ENCODE data around the gene AKNA. TPM values are rescaled to one million over a fixed set of nuclear protein-coding genes. Genes with fewer than 3 reads are reported as not detected.

The AKNA gene
- total RNA-seq, 1 experiment from 2014 or later, result 10.1 TPM

DNA sequence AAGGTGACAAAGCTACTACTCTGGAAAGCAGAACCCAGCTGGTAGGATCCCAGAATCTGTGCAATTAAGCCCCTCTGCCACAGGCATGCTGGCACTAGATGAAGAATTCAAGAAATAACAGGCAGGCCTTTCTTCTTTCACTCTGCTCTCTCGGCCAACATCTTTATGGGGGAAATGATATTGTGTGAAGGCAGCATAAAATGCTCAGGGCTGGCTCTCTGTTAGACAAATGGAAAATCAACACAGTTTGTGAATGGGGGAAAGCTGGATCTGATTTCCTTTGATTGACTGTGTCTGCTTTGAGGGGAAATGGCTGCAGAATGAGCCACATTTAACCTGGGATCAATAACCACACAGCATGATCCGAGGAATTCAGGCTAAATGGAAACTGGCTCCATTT, 29.1 kb upstream of the AKNA start:
- no TSS peak for BruUV-seq (replicated peaks)
- Histone ChIP-seq H3K4me3 (ENCODE audit: low read depth in 2 of 2, low read length in 2 of 2) (no peak overlapping the region), H3K4me1 (ENCODE audit: control insufficient read depth, insufficient read depth, low read length) (no peaks in the 10 kb centered on the region), H3K27me3 (ENCODE audit: control insufficient read depth, insufficient read depth, low read length) (no peaks in the 10 kb centered on the region), H3K36me3 (ENCODE audit: control insufficient read depth, insufficient read depth, low read length) (no peaks in the 10 kb centered on the region), H3K27ac (ENCODE audit: low read length) (no peak overlapping the region), H3K9me3 (ENCODE audit: control insufficient read depth, insufficient read depth, low read depth, low read length) (no peaks in the 10 kb centered on the region)
- POLR2A ChIA-PET, result no interaction called here
- CTCF ChIA-PET, result no interaction called here
- in situ Hi-C loops (cut with HindIII; ENCODE audit: low pct_unique_long_range_greater_than_20kb, low sequenced_read_pairs), result no loop called here
- DNase-seq (ENCODE audit: low read depth, low spot score) (no peak), ATAC-seq (no peak)
- TF ChIP-seq, protein P1, sequence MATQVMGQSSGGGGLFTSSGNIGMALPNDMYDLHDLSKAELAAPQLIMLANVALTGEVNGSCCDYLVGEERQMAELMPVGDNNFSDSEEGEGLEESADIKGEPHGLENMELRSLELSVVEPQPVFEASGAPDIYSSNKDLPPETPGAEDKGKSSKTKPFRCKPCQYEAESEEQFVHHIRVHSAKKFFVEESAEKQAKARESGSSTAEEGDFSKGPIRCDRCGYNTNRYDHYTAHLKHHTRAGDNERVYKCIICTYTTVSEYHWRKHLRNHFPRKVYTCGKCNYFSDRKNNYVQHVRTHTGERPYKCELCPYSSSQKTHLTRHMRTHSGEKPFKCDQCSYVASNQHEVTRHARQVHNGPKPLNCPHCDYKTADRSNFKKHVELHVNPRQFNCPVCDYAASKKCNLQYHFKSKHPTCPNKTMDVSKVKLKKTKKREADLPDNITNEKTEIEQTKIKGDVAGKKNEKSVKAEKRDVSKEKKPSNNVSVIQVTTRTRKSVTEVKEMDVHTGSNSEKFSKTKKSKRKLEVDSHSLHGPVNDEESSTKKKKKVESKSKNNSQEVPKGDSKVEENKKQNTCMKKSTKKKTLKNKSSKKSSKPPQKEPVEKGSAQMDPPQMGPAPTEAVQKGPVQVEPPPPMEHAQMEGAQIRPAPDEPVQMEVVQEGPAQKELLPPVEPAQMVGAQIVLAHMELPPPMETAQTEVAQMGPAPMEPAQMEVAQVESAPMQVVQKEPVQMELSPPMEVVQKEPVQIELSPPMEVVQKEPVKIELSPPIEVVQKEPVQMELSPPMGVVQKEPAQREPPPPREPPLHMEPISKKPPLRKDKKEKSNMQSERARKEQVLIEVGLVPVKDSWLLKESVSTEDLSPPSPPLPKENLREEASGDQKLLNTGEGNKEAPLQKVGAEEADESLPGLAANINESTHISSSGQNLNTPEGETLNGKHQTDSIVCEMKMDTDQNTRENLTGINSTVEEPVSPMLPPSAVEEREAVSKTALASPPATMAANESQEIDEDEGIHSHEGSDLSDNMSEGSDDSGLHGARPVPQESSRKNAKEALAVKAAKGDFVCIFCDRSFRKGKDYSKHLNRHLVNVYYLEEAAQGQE (IDR thresholded peaks at IDR 0.05; ENCODE audit: insufficient read depth in 1 of 2, low read depth in 2 of 2, low read length in 1 of 2), result no peak
- TF ChIP-seq, protein P2, sequence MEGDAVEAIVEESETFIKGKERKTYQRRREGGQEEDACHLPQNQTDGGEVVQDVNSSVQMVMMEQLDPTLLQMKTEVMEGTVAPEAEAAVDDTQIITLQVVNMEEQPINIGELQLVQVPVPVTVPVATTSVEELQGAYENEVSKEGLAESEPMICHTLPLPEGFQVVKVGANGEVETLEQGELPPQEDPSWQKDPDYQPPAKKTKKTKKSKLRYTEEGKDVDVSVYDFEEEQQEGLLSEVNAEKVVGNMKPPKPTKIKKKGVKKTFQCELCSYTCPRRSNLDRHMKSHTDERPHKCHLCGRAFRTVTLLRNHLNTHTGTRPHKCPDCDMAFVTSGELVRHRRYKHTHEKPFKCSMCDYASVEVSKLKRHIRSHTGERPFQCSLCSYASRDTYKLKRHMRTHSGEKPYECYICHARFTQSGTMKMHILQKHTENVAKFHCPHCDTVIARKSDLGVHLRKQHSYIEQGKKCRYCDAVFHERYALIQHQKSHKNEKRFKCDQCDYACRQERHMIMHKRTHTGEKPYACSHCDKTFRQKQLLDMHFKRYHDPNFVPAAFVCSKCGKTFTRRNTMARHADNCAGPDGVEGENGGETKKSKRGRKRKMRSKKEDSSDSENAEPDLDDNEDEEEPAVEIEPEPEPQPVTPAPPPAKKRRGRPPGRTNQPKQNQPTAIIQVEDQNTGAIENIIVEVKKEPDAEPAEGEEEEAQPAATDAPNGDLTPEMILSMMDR (IDR thresholded peaks at IDR 0.05), result no peak
- TF ChIP-seq TCF7L2 (IDR thresholded peaks at IDR 0.05; ENCODE audit: low read depth, low read length) (no peak), POLR2AphosphoS5 (IDR thresholded peaks at IDR 0.05; ENCODE audit: low read depth, low read length) (no peak), SIN3A (IDR thresholded peaks at IDR 0.05; ENCODE audit: borderline replicate concordance, insufficient read depth, low read depth, low read length) (no peak)
- intact Hi-C loops (cut with micrococcal nuclease; ENCODE audit: unreplicated experiment), result no loop called here

DNA sequence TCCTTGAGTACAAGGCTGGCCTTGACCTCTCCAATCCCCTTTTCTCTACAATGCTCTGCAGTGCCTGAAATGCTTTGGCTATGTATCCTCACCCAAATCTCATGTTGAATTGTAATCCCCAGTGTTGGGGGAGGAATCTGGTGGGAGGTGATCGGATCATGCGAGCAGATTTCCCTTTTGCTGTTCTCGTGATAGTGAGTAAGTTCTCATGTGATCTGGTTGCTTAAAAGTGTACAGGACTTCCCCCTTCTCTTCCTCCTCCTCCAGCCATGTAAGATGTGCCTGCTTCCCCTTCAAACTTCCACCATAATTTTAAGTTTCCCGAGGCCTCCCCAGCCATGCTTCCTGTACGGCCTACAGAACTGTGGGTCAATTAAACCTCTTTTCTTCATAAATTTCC, 28.5 kb upstream of the AKNA start:
- CTCF ChIA-PET, result no interaction called here
- BruUV-seq (replicated peaks), result no TSS peak
- no peak for ATAC-seq

DNA sequence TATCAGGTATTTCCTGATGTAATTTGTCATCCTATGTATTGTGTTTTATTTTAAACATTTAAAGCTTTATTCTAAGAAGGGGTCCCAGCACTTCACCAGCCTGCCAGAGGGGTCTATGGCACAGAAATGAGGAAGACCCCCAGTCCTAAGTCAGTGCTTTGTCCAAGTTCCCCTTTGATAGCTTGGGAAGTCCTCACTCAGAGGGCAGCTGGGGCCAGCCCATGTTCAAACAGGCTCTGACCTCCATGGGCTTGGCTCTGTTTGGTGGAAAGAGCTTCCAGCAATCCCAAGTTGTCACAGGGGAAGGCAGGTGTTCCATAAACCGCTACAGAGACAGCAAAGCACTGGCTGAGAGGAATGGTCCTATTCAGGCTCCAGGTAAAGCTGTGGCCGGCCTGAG, 26.6 kb upstream of the AKNA start:
- ChIA-PET POLR2A (no interaction called here), CTCF (no interaction called here)
- no TSS peak for BruUV-seq (replicated peaks)
- DNase-seq (ENCODE audit: low read depth, low spot score) (no peak), ATAC-seq (no peak)
- Histone ChIP-seq H3K4me3 (ENCODE audit: low read depth in 2 of 2, low read length in 2 of 2) (no peak overlapping the region), H3K27ac (ENCODE audit: low read length) (no peak overlapping the region), H3K36me3 (ENCODE audit: control insufficient read depth, insufficient read depth, low read length) (no peaks in the 10 kb centered on the region), H3K9me3 (ENCODE audit: control insufficient read depth, insufficient read depth, low read depth, low read length) (no peaks in the 10 kb centered on the region), H3K27me3 (ENCODE audit: control insufficient read depth, insufficient read depth, low read length) (no peaks in the 10 kb centered on the region), H3K4me1 (ENCODE audit: control insufficient read depth, insufficient read depth, low read length) (no peaks in the 10 kb centered on the region)
- in situ Hi-C loops (cut with HindIII; ENCODE audit: low pct_unique_long_range_greater_than_20kb, low sequenced_read_pairs) (no loop called here), intact Hi-C loops (cut with micrococcal nuclease; ENCODE audit: unreplicated experiment) (no loop called here)
- TF ChIP-seq POLR2AphosphoS5 (IDR thresholded peaks at IDR 0.05; ENCODE audit: low read depth, low read length), result no peak
- TF ChIP-seq, protein P2 (IDR thresholded peaks at IDR 0.05), result no peak
- TF ChIP-seq TCF7L2 (IDR thresholded peaks at IDR 0.05; ENCODE audit: low read depth, low read length), result no peak
- no peak for TF ChIP-seq SIN3A (IDR thresholded peaks at IDR 0.05; ENCODE audit: borderline replicate concordance, insufficient read depth, low read depth, low read length)
- TF ChIP-seq, protein P1 (IDR thresholded peaks at IDR 0.05; ENCODE audit: insufficient read depth in 1 of 2, low read depth in 2 of 2, low read length in 1 of 2), result no peak

More for the DNA sequence above, 28.5 kb upstream of the AKNA start:
- TF ChIP-seq SIN3A (IDR thresholded peaks at IDR 0.05; ENCODE audit: borderline replicate concordance, insufficient read depth, low read depth, low read length), result no peak
- intact Hi-C loops (cut with micrococcal nuclease; ENCODE audit: unreplicated experiment), result no loop called here
- Histone ChIP-seq H3K4me1 (ENCODE audit: control insufficient read depth, insufficient read depth, low read length) (no peaks in the 10 kb centered on the region), H3K9me3 (ENCODE audit: control insufficient read depth, insufficient read depth, low read depth, low read length) (no peaks in the 10 kb centered on the region), H3K4me3 (ENCODE audit: low read depth in 2 of 2, low read length in 2 of 2) (no peak overlapping the region), H3K27ac (ENCODE audit: low read length) (no peak overlapping the region), H3K36me3 (ENCODE audit: control insufficient read depth, insufficient read depth, low read length) (no peaks in the 10 kb centered on the region), H3K27me3 (ENCODE audit: control insufficient read depth, insufficient read depth, low read length) (no peaks in the 10 kb centered on the region)
- no peak for DNase-seq (ENCODE audit: low read depth, low spot score)
- in situ Hi-C loops (cut with HindIII; ENCODE audit: low pct_unique_long_range_greater_than_20kb, low sequenced_read_pairs), result no loop called here
- POLR2A ChIA-PET, result no interaction called here
